H9 (cell line): ENCODE data around the gene IMP3. TPM values are rescaled to one million over a fixed set of nuclear protein-coding genes. Genes with fewer than 3 reads are reported as not detected.

Source experiments
- DNase-seq: peaks from one replicate; pipeline ENCODE4 v3.0.0-alpha.2; 2017
- H2AFZ ChIP-seq: one replicate; pipeline ENCODE4 v1.6.1; 2013; ENCODE audit warnings: mild to moderate bottlenecking, low read length, control low read depth, moderate library complexity
- H2AK5ac ChIP-seq: 2 replicates; pipeline ENCODE4 v1.6.1; 2013; ENCODE audit warnings: low read length, control low read depth, mixed read lengths; ENCODE audit not compliant: insufficient read length
- H2BK120ac ChIP-seq: one replicate; pipeline ENCODE4 v1.6.1; 2013; ENCODE audit warnings: low read depth, mild to moderate bottlenecking, low read length, control low read depth, inconsistent platforms; ENCODE audit not compliant: poor library complexity, severe bottlenecking
- H2BK12ac ChIP-seq: 2 replicates; pipeline ENCODE4 v1.6.1; 2013; ENCODE audit warnings: low read length, control low read depth, mixed read lengths, low read depth; ENCODE audit not compliant: insufficient read length
- H2BK15ac ChIP-seq: 2 replicates; pipeline ENCODE4 v1.6.1; 2013; ENCODE audit warnings: low read depth, low read length, control low read depth
- H2BK20ac ChIP-seq: one replicate; pipeline ENCODE4 v1.6.1; 2013; ENCODE audit warnings: low read depth, mild to moderate bottlenecking, low read length, control low read depth, inconsistent platforms; ENCODE audit not compliant: poor library complexity, severe bottlenecking
- H2BK5ac ChIP-seq: 2 replicates; pipeline ENCODE4 v1.6.1; 2013; ENCODE audit warnings: low read length, control low read depth, mixed read lengths; ENCODE audit not compliant: insufficient read length
- H3K14ac ChIP-seq: 2 replicates; pipeline ENCODE4 v1.6.1; 2013; ENCODE audit warnings: low read length, control low read depth; ENCODE audit not compliant: insufficient read depth
- H3K18ac ChIP-seq: 2 replicates; pipeline ENCODE4 v1.6.1; 2013; ENCODE audit warnings: low read depth, mild to moderate bottlenecking, mixed read lengths, low read length, control low read depth; ENCODE audit not compliant: insufficient read length
- H3K23ac ChIP-seq: 2 replicates; pipeline ENCODE4 v1.6.1; 2013; ENCODE audit warnings: low read length, control low read depth, mixed read lengths, low read depth; ENCODE audit not compliant: insufficient read length
- H3K23me2 ChIP-seq: 2 replicates; pipeline ENCODE4 v1.6.1; 2013; ENCODE audit warnings: low read depth, mild to moderate bottlenecking, mixed read lengths, low read length, control low read depth; ENCODE audit not compliant: insufficient read length, poor library complexity, severe bottlenecking
- H3K27ac ChIP-seq: 2 replicates; pipeline ENCODE4 v1.5.1; 2013; ENCODE audit warnings: low read length, control low read depth, mixed read lengths, low read depth; ENCODE audit not compliant: insufficient read length
- H3K27me3 ChIP-seq: 2 replicates; pipeline ENCODE4 v1.6.1; 2013; ENCODE audit warnings: low read length, control low read depth, inconsistent platforms; ENCODE audit not compliant: insufficient read depth
- H3K4ac ChIP-seq: 2 replicates; pipeline ENCODE4 v1.6.1; 2013; ENCODE audit warnings: low read depth, mild to moderate bottlenecking, control low read depth, inconsistent platforms, low read length, moderate library complexity
- H3K4me1 ChIP-seq: 2 replicates; pipeline ENCODE4 v1.6.1; 2013; ENCODE audit warnings: low read length, control low read depth, inconsistent platforms; ENCODE audit not compliant: insufficient read depth
- H3K4me2 ChIP-seq: 2 replicates; pipeline ENCODE4 v1.6.1; 2013; ENCODE audit warnings: low read length, control low read depth, mixed read lengths; ENCODE audit not compliant: insufficient read length, insufficient read depth
- H3K56ac ChIP-seq: 2 replicates; pipeline ENCODE4 v1.6.1; 2013; ENCODE audit warnings: low read depth, mild to moderate bottlenecking, mixed read lengths, low read length, control low read depth; ENCODE audit not compliant: insufficient read length
- H3K79me1 ChIP-seq: 2 replicates; pipeline ENCODE4 v1.6.1; 2013; ENCODE audit warnings: low read depth, mild to moderate bottlenecking, moderate library complexity, low read length, control low read depth, inconsistent platforms; ENCODE audit not compliant: insufficient read depth, poor library complexity, severe bottlenecking
- H3K79me2 ChIP-seq: 2 replicates; pipeline ENCODE4 v1.6.1; 2013; ENCODE audit warnings: low read length, control low read depth, inconsistent platforms; ENCODE audit not compliant: insufficient read depth
- H3K9ac ChIP-seq: 2 replicates; pipeline ENCODE4 v1.6.1; 2013; ENCODE audit warnings: low read length, control low read depth, mixed read lengths; ENCODE audit not compliant: insufficient read length; ENCODE audit errors: extremely low read depth
- H3K9me3 ChIP-seq: one replicate; pipeline ENCODE4 v1.6.1; 2013; ENCODE audit warnings: low read depth, low read length, inconsistent platforms; ENCODE audit not compliant: control insufficient read depth
- H3T11ph ChIP-seq: one replicate; pipeline ENCODE4 v1.6.1; 2013; ENCODE audit warnings: mild to moderate bottlenecking, low read length, control low read depth, inconsistent platforms
- H4K20me1 ChIP-seq: one replicate; pipeline ENCODE4 v1.6.1; 2013; ENCODE audit not compliant: control insufficient read depth, insufficient read length, insufficient read depth
- H4K5ac ChIP-seq: 2 replicates; pipeline ENCODE4 v1.6.1; 2013; ENCODE audit warnings: low read depth, mild to moderate bottlenecking, mixed read lengths, low read length, control low read depth; ENCODE audit not compliant: insufficient read length
- H4K8ac ChIP-seq: replicated peaks from 2 replicates; pipeline ENCODE4 v1.6.1; 2013; ENCODE audit warnings: low read length, control low read depth, mixed read lengths, low read depth; ENCODE audit not compliant: insufficient read length
- H4K91ac ChIP-seq: 2 replicates; pipeline ENCODE4 v1.6.1; 2013; ENCODE audit warnings: low read depth, mild to moderate bottlenecking, moderate library complexity, mixed read lengths, low read length, control low read depth; ENCODE audit not compliant: insufficient read length
- H3K27ac Mint-ChIP-seq, 3 experiments: 2 replicates in 2 of 3; 3 replicates in 1 of 3; pipeline ENCODE4 v1.8.0; 2020 to 2021; ENCODE audit warnings: mixed read lengths in 3 of 3, mild to moderate bottlenecking in 1 of 3, moderate library complexity in 1 of 3
- H3K27me3 Mint-ChIP-seq: 2 replicates; pipeline ENCODE4 v1.8.0; 2021; ENCODE audit warnings: low read depth, mild to moderate bottlenecking, moderate library complexity, mixed read lengths
- H3K36me3 Mint-ChIP-seq, 3 experiments: 2 replicates in 2 of 3; 3 replicates in 1 of 3; pipeline ENCODE4 v1.8.0; 2020 to 2021; ENCODE audit warnings: low read depth in 3 of 3, mixed read lengths in 3 of 3; ENCODE audit not compliant: insufficient read depth in 1 of 3
- H3K4me1 Mint-ChIP-seq, 2 experiments: 2 replicates each; pipeline ENCODE4 v1.8.0; 2020; ENCODE audit warnings: mixed read lengths in 2 of 2
- H3K4me3 Mint-ChIP-seq, 2 experiments: 2 replicates in 1 of 2; 3 replicates in 1 of 2; pipeline ENCODE4 v1.8.0; 2020 to 2021; ENCODE audit warnings: mild to moderate bottlenecking in 2 of 2, mixed read lengths in 2 of 2, moderate library complexity in 1 of 2
- H3K9me3 Mint-ChIP-seq, 2 experiments: 2 replicates in 1 of 2; 3 replicates in 1 of 2; pipeline ENCODE4 v1.8.0; 2020; ENCODE audit warnings: mild to moderate bottlenecking in 2 of 2, mixed read lengths in 2 of 2, moderate library complexity in 1 of 2
- CTCF ChIP-seq: fragments of 200-600 bp; sonication (generic); conservative IDR thresholded peaks from 3 replicates; pipeline ENCODE4 v1.8.0; 2021; ENCODE audit warnings: antibody characterized with exemption, mild to moderate bottlenecking
- WGBS: extraction: QIAGEN DNeasy Blood & Tissue Kit; methylation state at CpG from one replicate; pipeline ENCODE4 v1.1.7; 2013; ENCODE audit warnings: missing lambda C conversion rate, low lambda C conversion rate, mixed read lengths; ENCODE audit not compliant: insufficient read length; ENCODE audit errors: extremely low coverage; 5-methylcytosine and 5-hydroxymethylcytosine counted together
- total RNA-seq: library from RNA; stranded (reverse); gene quantifications from 2 replicates; pipeline ENCODE4 v1.2.1, GENCODE V29; 2021

Gene IMP3
- total RNA-seq, 1 experiment from 2014 or later: 97.9 TPM

GRCh38 chr15:75653347-75653913 is 13.4 kb upstream of the IMP3 start:
- peaks cover 23 to 60% (median 50%) of the 10 kb centered on the region in 3 experiments for H3K36me3 Mint-ChIP-seq
- Histone ChIP-seq H4K20me1 (no peaks in the 10 kb centered on the region), H3K23me2 (peaks cover 6% of the 10 kb centered on the region), H4K8ac (no peak overlapping the region), H2BK5ac (no peak overlapping the region), H4K91ac (no peak overlapping the region), H3K18ac (no peak overlapping the region), H3K4ac (no peak overlapping the region), H3K27ac (no peak overlapping the region), H4K5ac (no peak overlapping the region), H3K9ac (no peak overlapping the region), H3K9me3 (no peaks in the 10 kb centered on the region), H2BK20ac (no peak overlapping the region), H3K23ac (no peak overlapping the region), H3K56ac (no peak overlapping the region), H2BK12ac (no peak overlapping the region), H3K14ac (no peak overlapping the region; the same call in 1 of the 2 replicates), H2BK120ac (no peak overlapping the region), H3K79me2 (peaks cover 9% of the 10 kb centered on the region; the same call in 1 of the 2 replicates), H3K27me3 (no peaks in the 10 kb centered on the region), H2AK5ac (no peak overlapping the region), H3T11ph (no peak overlapping the region), H3K79me1 (no peaks in the 10 kb centered on the region), H2AFZ (no peak overlapping the region), H3K4me2 (no peak overlapping the region), H2BK15ac (no peak overlapping the region), H3K4me1 (peaks cover 3% of the 10 kb centered on the region; the same call in 1 of the 2 replicates)
- no peak for TF ChIP-seq CTCF
- no CpG with 5 or more reads among the region's 16 CpGs for WGBS
- H3K27ac Mint-ChIP-seq: peak overlapping the region; percentile 38 to 91 (median 59); a peak in 5 of 7 replicates
- H3K4me3 Mint-ChIP-seq: no peak overlapping the region; a peak in 1 of 5 replicates
- no peaks in the 10 kb centered on the region for H3K27me3 Mint-ChIP-seq
- DNase-seq: no peak
- H3K4me1 Mint-ChIP-seq: peaks cover 48 to 49% of the 10 kb centered on the region in 2 experiments
- no peaks in the 10 kb centered on the region for H3K9me3 Mint-ChIP-seq
